ENCODE measurements around the gene KCNC1. TPM values are rescaled to one million over a fixed set of nuclear protein-coding genes. Genes with fewer than 3 reads are reported as not detected.

Gene KCNC1
- total RNA-seq, 4 donors from 2014 or later, result not detected

GRCh38 chr11:17691976-17692375 lies 42.6 kb upstream of the KCNC1 start:
- no peak for DNase-seq (ENCODE audit: extremely low spot score)
- WGBS, result 59% methylated on average over 10 of the region's 10 CpGs
- H3K27ac ChIP-seq (replicated peaks in 1 of 4), result no peak overlapping the region
- TF ChIP-seq EP300 (IDR thresholded peaks at IDR 0.05) (no peak), POLR2A (IDR thresholded peaks at IDR 0.05; ENCODE audit: low read depth) (no peak)
- TF ChIP-seq, protein P1, sequence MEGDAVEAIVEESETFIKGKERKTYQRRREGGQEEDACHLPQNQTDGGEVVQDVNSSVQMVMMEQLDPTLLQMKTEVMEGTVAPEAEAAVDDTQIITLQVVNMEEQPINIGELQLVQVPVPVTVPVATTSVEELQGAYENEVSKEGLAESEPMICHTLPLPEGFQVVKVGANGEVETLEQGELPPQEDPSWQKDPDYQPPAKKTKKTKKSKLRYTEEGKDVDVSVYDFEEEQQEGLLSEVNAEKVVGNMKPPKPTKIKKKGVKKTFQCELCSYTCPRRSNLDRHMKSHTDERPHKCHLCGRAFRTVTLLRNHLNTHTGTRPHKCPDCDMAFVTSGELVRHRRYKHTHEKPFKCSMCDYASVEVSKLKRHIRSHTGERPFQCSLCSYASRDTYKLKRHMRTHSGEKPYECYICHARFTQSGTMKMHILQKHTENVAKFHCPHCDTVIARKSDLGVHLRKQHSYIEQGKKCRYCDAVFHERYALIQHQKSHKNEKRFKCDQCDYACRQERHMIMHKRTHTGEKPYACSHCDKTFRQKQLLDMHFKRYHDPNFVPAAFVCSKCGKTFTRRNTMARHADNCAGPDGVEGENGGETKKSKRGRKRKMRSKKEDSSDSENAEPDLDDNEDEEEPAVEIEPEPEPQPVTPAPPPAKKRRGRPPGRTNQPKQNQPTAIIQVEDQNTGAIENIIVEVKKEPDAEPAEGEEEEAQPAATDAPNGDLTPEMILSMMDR (IDR thresholded peaks at IDR 0.05), result no peak
- H3K9me3 ChIP-seq, result no peaks in the 10 kb centered on the region
- intact Hi-C loops (cut with DNase I), result no loop called here
- no peak overlapping the region for H3K4me3 ChIP-seq
- H3K36me3 ChIP-seq, result no peaks in the 10 kb centered on the region
- H3K4me1 ChIP-seq, result peaks cover 0 to 7% (median 0%) of the 10 kb centered on the region in 4 donors
- H3K27me3 ChIP-seq, result peaks cover 0 to 57% (median 16%) of the 10 kb centered on the region in 4 donors

- Histone ChIP-seq H3K4me1 (peaks cover 0 to 7% (median 0%) of the 10 kb centered on the region in 4 donors), H3K27ac (replicated peaks in 1 of 4) (no peak overlapping the region), H3K4me3 (no peak overlapping the region), H3K27me3 (peaks cover 0 to 64% (median 16%) of the 10 kb centered on the region in 4 donors), H3K9me3 (no peaks in the 10 kb centered on the region), H3K36me3 (no peaks in the 10 kb centered on the region)
- no peak for DNase-seq (ENCODE audit: extremely low spot score)
- intact Hi-C loops (cut with DNase I), result no loop called here
- WGBS, result 75% methylated on average over 7 of the region's 7 CpGs
- TF ChIP-seq POLR2AphosphoS5 (IDR thresholded peaks at IDR 0.05) (no peak), EP300 (IDR thresholded peaks at IDR 0.05) (no peak), POLR2A (IDR thresholded peaks at IDR 0.05; ENCODE audit: low read depth) (no peak)
- TF ChIP-seq, protein P1 (IDR thresholded peaks at IDR 0.05), result no peak
Measured at GRCh38 chr11:17692931-17693330, 41.6 kb upstream of the KCNC1 start.

DNA sequence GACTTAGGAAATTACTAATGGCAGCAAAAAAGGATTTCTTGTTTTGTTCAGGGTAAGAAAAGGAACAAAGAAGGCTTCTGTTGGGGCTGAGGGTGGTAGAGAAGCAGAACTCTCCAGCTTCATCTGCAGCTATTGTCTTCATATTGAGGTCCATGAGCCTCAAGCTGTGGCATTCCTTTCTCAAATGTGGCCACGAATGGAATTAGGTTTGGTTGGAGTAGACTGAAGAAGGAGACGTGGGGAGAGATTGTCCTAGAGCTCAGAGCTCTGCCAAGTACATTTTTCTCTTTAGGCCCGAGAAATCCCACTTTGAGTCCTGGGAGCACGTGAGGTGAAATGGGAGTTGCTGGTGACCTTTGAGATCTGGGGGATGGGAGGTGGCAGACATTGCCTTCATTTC lies 41.0 kb upstream of the KCNC1 start:
- H3K4me3 ChIP-seq, result no peak overlapping the region
- H3K36me3 ChIP-seq, result no peaks in the 10 kb centered on the region
- DNase-seq (ENCODE audit: extremely low spot score), result no peak
- peaks cover 0 to 7% (median 0%) of the 10 kb centered on the region in 4 donors for H3K4me1 ChIP-seq
- H3K9me3 ChIP-seq, result no peaks in the 10 kb centered on the region
- TF ChIP-seq POLR2A (IDR thresholded peaks at IDR 0.05; ENCODE audit: low read depth) (no peak), POLR2AphosphoS5 (IDR thresholded peaks at IDR 0.05) (no peak), EP300 (IDR thresholded peaks at IDR 0.05) (no peak)
- TF ChIP-seq, protein P1 (IDR thresholded peaks at IDR 0.05), result no peak
- intact Hi-C loops (cut with DNase I), result no loop called here
- H3K27ac ChIP-seq (replicated peaks in 1 of 4), result no peak overlapping the region
- WGBS, result 62% methylated on average over 4 of the region's 4 CpGs
- peaks cover 0 to 58% (median 16%) of the 10 kb centered on the region in 4 donors for H3K27me3 ChIP-seq

- H3K36me3 ChIP-seq, result no peaks in the 10 kb centered on the region
- peaks cover 0 to 56% (median 16%) of the 10 kb centered on the region in 4 donors for H3K27me3 ChIP-seq
- H3K4me3 ChIP-seq, result no peak overlapping the region
- no peak for TF ChIP-seq EP300 (IDR thresholded peaks at IDR 0.05)
- TF ChIP-seq, protein P1 (IDR thresholded peaks at IDR 0.05), result no peak
- no peak for TF ChIP-seq POLR2A (IDR thresholded peaks at IDR 0.05; ENCODE audit: low read depth)
- no peak for TF ChIP-seq POLR2AphosphoS5 (IDR thresholded peaks at IDR 0.05)
- WGBS, result 92% methylated on average over 10 of the region's 10 CpGs
- no peaks in the 10 kb centered on the region for H3K9me3 ChIP-seq
- no peak overlapping the region for H3K27ac ChIP-seq (replicated peaks in 1 of 4)
- intact Hi-C loops (cut with DNase I), result no loop called here
- no peak for DNase-seq (ENCODE audit: extremely low spot score)
- peaks cover 0 to 7% (median 0%) of the 10 kb centered on the region in 4 donors for H3K4me1 ChIP-seq
Measured at GRCh38 chr11:17694494-17695110, 40.0 kb upstream of the KCNC1 start.

All from esophagus muscularis mucosa (tissue), 4 donors.